HG02870 (cell line): ENCODE measurements around the gene SPATA24.
"Not testable (repeated sequence)": the region's sequence is repeated elsewhere in the genome, so short reads cannot be mapped to it uniquely, and the experiment has no call there.

Experiments
- ATAC-seq: cut with Tn5 transposase; IDR thresholded peaks from one replicate; pipeline ENCODE4 v1.9.1; 2021; ENCODE audit warnings: mild to moderate bottlenecking, moderate library complexity; ENCODE audit not compliant: unreplicated experiment

The SPATA24 gene

DNA sequence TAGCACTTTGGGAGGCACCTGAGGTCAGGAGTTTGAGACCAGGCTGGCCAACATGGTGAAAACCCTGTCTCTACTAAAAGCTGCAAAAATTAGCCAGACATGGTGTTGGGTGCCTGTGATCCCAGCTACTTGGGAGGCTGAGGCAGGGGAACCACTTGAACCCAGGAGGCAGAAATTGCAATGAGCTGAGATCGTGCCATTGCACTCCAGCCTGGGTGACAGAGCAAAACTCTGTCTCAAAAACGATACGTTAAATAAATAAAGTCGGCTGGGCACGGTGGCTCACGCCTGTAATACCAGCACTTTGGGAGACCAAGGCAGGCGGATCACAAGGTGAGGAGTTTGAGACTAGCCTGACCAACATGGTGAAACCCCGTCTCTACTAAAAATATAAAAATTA is 48.0 kb downstream of the SPATA24 start:
- ATAC-seq = not testable (repeated sequence)

DNA sequence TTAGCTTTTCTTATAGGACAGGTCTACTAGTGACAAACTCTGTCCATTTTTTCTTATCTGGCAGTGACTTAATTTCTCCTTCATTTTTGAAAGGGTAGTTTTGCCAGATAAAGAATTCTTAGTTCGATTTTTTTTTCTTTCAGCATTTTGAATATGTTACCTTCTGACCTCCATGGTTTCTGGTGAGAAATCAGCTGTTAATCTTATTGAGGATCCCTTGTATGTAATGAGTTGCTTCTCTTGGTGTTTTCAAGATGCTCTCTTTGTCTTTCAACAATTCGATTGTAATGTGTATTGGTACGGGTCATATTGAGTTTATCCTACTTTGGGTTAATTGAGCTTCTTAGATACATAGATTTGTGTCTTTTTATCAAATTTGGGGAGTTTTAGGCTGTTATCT is 49.7 kb downstream of the SPATA24 start:
- no peak for ATAC-seq

DNA sequence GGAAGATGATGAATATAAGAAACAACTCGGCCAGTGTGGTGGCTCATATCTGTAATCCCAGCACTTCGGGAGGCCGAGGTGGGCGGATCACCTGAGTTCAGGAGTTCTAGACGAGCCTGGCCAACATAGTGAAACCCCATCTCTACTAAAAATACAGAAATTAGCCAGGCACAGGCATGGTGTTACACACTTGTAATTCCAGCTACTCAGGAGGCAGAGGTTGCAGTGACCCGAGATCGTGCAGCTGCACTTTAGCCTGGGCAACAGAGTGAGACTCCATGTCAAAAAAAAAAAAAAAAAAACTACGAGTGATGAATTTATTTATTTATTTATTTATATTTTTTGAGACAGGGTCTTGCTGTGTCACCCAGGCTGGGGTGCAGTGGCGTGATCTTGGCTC is 56.0 kb downstream of the SPATA24 start:
- ATAC-seq = not testable (repeated sequence)
